GM19099 (cell line): Measurements from ENCODE around the gene VPS41.

Source experiments
- POLR2A ChIP-seq: IDR thresholded peaks from 3 replicates; pipeline ENCODE4 v1.6.1; 2011; ENCODE audit warnings: low read depth; ENCODE audit not compliant: insufficient read length; ENCODE audit errors: extremely low read depth

Gene VPS41

DNA sequence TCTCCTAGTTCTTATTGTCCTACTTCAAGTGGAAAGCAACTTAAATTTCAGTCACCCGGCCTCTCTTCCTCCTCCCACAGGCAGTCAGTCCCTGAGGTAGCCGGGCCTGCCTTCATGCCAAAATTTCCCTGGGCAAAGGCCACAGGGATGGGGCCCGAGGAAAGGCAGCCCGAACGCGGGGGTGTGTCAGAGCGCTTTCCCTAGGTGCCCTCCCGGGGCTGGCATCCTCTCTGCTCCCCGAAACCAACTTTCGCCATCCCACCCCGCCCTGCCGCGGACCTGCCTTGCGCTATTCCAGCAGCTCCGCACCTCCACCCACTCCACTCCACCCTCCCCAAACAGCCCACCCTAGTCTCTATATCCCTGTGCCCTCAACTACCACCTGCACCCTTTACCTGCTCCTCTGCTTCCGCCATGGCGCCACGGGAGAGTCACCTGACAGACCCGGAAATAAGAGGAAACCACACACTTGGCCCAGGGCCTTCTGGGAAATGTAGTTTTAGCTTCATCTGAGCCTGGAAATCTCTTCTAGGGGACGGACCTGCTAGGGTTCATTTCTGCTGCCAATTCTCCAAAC is at the start of gene VPS41:
Gene VPS41 (minus strand): TSS at position 433 of the 577 bp plus-strand sequence. CDS start 17 bp downstream, at position 416.
- TF ChIP-seq POLR2A = peak; percentile 66

DNA sequence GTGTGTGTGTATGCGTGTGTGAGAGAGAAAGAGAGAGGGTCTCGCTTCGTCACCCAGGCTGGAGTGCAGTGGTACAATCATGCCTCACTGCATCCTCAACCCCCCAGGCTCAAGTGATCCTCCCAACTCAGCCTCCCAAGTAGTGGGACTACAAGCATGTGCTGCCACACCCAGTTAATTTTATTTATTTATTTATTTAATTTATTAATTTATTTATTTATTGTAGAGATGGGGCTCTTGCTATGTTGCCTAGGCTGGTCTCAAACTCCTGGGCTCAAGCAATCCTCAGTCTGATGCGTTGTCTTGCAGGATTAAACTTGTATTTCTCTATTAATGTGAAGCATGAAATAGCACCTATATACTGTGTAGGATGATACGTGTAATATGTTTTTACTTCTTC is 46.9 kb upstream of the VPS41 start:
- no peak for TF ChIP-seq POLR2A

DNA sequence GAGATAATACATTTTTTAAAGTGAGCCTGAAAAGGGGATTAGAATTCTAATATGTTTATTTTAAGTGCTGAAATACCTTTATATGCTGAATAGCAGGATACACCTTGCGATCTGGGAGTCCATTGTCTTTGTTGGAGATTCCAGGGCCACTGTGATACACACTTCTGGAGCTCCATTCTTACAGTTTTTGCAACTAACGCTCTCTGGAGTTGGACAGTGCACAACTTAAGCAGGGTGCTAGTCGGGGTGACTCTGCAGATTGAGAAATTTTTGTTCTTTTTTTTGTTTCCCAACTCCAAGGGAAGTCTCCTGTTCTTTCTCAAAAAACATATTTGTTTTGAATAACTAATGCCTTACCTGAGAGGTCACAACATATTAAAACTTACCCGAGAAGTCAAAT is 45.0 kb upstream of the VPS41 start:
- no peak for TF ChIP-seq POLR2A

DNA sequence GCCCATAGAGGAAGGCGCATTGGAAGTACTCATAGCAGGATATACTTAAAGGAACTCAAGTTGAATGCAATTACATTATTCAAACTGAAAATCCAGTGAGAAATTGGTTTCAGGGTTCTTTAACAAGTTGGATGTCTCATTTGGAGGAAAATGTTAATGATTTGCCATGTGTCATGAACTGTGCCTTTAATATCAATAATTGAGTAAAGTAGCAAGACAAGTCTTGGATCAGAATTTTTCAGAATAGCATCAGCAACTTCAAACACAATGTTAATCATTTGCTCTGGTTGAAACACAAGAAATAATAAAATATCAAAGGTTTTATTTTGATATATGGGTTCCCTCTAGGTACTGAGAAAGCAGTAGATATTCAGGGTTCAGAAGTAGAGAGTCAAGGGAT is 44.2 kb upstream of the VPS41 start:
- TF ChIP-seq POLR2A = no peak

DNA sequence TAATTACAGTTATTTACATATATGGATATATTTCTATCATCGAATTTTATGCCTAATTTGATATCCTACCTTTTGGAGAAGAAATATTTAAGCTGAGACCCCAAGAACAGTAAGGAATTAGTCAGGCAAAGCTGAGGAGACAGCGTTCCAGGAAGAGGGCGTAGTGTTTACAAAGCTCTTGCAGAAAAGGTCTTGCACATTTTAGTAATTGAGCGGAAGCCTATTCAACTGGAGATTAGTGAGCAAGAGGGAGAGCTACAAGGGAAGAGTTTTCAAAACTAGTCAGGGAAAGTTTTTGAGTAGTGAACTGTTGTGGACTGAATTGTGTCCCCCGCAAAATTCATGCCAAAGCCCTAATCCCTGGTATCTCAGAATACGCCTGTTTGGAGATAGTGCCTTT is 42.2 kb upstream of the VPS41 start:
- TF ChIP-seq POLR2A = no peak

DNA sequence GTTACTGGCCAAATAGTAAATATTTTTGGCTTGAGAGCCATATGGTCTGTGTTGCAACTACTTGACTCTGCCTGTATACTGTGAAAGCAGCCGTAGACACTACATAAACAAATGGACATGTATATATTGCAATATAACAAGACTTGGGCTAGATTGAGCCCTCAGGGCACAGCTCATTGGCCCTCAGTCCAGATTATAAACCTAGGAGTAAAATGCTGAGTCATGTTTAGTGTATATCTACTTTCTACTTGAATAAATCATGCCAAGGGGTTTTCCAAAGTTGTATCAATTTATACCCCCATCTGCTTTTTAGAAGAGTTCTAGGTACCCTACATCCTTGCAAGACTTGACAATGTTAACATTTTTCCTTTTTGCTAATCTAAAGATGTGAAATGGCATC is 41.3 kb upstream of the VPS41 start:
- TF ChIP-seq POLR2A = no peak

DNA sequence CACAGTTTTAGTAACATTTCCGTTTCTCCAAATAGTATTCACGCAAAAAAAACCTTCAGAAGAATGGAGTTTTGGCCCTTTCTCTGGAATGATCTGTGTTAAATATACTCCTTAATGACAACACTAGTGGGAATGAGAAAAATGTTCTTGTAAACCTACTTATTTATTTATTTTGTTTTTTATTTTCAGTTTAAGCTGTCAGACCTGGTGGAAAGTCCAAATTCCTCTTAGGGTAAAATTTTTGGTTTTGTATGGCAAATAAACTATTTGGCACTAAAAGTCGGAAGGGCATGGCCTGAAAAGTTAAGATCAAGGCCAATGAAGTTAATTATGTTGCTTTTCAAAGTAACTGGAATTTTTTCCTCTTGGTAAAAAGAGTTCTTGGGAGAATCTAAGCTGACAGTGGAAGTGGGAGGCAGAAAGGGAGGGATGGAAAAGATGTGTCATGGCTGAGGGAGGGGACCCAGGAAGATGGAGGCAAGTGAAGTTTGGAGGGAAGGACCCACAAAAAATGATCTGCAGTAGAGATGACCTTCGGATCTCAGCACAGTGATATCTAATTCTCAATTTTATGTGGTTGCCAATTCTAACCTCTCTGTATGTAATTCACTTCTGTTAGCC is 33.5 kb upstream of the VPS41 start:
- no peak for TF ChIP-seq POLR2A

DNA sequence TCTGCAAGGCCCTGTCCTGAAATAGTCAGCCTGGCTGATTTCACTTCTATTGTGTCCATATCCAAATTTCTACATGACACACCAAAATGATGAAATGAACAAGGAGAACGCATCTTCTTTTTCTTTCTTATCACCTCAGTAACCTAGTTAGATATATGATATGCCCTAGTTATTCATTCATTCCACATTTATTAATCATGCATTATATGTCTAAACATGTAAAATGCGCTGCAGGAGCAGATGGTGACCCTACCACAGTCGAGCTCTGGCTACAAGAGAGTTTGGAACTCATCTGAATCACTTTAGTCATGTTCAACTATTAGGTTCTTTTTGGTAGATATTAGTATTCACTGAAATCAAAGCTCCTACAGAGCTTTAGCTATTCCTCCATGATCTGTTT is 31.8 kb upstream of the VPS41 start:
- no peak for TF ChIP-seq POLR2A

DNA sequence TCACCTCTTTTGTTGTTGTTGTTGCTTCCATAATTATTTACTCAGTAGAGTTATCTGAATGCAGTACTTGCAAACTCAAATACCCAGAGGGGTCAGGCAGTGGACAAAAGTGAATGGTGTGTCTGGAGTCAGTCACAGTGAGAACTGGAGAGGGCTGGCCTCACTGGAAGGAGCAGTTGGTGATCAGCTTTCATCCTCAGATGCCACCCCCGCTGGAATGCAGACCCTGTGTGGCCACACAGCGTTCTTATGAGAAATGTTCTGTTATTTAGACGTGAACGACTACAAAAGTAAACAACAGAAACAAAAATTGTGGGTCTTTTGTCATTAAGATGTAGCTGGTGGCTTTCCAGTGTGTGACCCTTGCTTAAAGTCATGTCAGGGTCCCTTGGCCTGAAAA is 29.6 kb upstream of the VPS41 start:
- TF ChIP-seq POLR2A = no peak

DNA sequence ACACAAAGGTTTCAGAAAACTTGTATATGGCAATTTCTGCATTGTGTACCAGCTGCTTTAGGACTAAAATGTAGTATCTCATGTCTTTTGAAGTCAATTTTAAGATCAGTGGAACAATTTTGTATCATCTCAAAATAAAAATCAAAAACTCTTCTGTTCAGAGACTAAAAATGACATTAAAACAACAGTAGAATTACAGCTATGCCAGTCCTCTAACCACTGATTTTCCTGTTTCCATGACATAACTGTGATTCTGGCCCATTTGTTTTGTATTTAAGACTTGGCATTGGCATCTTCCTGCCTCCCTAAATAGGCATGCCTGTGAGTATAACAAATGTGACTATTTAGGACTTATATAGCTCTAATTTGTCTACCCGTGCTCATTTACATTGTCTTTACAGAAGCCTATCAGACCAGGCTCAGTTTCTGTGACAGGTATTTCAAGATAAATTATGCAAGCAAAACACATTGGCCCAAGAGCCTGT is 29.1 kb upstream of the VPS41 start:
- TF ChIP-seq POLR2A = no peak

DNA sequence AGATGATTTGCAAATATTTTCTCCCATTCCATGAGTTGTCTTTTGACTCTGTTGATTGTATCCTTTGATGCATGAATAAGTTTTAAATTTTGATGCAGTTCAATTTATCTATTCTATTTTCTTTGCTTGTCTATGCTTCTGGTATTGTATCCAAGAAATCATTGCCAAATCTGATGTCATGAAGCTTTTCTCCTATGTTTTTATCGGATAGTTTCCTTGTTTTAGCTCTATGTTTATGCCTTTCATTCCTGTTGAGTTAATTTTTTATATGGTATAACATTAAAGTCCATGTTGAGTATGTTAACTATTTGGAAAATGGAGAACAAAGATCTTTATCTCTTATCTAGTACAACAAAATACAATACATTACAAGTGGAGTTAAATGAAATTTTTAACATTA is 27.6 kb upstream of the VPS41 start:
- no peak for TF ChIP-seq POLR2A

DNA sequence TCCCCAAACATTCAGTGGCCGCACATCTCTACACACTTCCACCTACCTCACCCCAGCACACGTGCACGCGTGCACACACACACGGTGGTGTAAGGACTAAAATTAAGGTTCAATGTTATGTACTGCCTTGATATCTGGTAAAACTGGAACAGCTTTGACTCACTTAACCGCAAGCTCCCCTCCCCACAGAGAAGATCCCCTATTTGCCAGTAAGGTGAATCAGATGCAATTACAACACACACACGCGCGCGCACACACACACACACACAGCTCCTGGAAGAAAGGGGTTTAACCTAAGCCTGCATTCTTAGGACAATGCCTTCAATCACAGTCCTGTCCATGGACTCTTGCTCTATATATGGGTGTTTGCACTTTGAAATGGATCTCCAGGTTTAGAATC is 25.5 kb upstream of the VPS41 start:
- no peak for TF ChIP-seq POLR2A

DNA sequence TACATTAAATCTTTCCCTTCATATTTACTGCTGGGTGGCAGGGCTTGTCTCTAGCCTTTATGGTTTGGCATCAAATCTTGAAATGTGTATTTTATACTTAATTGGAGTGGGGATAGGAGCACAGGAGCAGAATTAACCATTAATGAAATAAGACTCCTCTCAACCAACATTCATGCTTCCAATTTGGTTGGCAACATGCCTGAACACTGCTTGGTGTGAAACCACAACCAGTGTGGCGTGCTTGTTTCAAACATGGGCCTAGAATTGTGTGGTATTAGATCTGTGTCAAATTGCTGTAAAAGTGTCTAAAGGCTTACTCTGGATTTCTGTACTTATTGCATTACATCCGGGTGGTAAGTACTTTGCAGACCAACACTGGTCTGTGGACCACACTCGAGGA is 25.1 kb upstream of the VPS41 start:
- TF ChIP-seq POLR2A = no peak

DNA sequence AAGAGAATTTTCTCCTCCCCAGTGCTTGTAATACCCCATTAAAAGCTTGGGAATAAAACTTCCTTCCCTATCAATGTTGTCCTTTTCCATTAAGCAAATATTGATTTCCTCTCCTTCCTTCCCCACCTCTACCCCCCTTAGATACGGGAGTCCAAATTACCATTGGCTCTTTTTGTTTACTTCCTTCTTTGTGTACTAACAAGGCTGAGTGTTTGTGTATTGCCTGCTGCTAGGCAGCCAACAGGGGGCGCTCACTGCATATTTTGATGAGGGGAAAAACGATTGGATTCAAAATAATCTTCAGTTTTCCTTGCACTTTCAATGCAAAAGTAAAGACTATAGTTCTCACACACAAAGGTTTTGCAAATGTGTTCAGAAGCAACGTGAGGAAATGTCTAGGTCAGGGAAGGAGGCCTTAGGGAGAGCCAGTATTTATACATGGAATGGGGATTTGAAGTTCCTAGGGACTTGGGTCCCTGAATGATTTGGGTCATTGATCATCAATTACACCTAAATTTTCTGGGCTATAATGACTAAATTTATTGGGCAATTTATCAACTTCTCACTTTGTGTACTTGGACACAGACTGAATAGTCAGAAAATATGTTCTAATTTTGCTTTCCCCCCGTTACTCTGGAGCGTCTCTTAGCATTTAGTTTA is 23.6 kb upstream of the VPS41 start:
- no peak for TF ChIP-seq POLR2A

DNA sequence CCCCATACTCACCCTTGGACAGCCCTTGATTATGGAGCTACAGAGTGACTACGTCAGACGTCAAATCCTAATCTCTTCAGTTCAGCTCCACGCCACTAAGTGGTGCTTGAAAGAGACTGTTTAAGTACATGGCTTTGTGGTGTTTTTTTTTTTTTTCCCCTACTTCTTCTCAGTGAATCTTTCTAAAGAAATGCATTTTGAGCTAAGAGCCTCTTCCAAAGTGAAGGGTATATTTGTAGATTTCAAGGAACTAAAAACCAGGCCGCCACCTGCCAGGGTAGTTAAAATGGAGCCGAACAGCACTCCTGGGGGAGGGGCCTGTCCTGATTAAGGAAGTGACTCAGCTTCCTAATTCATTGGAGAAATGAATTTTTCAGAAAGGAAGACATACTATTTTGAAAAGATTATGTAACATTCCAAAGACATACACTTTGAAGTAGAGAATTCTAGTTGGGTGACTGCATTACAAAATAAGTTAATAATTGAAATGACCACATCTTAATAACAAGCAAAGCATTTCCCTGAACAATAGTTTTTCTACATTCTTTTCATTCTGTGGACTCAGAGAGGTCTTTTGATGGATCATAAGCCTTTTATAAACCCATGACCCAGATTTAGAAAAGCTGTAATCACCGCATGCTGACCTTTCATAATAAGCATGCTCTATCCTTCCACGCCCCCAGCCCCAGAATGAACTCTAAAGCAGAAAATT is 20.6 kb upstream of the VPS41 start:
- no peak for TF ChIP-seq POLR2A

DNA sequence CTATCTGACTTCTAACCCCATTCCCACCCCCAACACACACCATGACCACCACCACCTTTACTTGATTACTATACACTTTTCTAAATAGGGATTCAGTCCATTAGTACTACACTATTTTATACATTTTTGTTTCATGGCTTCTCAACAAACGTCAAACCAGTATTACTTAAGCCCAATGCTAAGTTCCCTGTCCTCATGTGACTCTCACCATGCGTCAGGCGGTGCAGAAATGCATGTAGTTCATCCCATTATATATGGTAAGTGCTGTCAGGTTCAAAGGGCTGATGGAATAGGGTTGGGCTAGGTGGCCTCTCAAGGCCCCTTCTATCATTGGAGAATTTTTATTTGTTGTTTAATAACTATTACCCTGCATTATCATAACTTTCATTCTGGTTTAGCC is 19.5 kb upstream of the VPS41 start:
- TF ChIP-seq POLR2A = no peak

DNA sequence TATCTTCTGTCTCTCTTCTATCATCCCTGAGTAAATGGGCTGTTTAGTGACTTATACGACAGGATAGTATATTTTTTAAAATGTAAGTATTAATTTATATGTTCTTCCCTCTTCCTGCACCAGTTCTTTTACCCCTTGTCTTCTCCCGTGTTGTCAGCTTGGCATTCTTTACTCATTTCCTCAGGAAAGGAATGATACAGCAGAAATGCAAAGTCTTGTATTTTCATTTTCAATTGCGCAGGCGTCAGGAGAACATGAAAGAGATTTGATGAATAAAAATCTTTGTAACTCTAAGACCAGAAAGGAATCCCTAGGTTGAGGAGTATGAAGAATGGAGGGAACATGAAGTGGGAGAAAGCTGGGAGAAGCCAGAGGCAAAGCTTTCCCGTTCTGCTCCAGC is 18.8 kb upstream of the VPS41 start:
- no peak for TF ChIP-seq POLR2A

DNA sequence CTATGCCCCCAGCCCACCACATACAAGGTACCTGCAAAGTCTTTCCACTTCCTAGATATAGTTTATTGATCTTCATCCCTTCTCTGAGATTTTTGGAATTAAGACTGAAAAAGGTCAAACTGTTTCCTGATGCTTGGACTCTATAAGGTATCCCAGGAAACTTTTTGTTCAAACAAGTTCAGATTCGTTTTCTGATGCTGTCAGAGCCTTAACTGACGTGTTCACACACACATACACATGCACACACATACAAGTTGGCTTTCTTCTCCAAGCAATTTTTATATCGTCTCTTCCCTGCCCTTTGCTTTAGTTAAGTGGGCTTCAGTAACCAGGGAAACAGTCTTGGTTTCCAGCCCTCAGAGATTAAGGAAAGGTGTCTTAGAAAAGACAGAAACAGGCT is 11.7 kb upstream of the VPS41 start:
- TF ChIP-seq POLR2A = no peak
